T-helper 17 cell (primary cell): ENCODE results near the gene FGD4. TPM values are rescaled to one million over a fixed set of nuclear protein-coding genes. Genes with fewer than 3 reads are reported as not detected.

Experiments
- ATAC-seq: fragments of 150-1000 bp; cut with Tn5 transposase; 2 replicates; pipeline ENCODE4 v1.10.0; 2021; ENCODE audit warnings: mild to moderate bottlenecking, moderate library complexity
- DNase-seq, 3 donors: peaks; one replicate each; pipeline versions ENCODE4 v3.0.0 to v3.0.0-alpha.2; 2020 to 2021
- H3K9me3 ChIP-seq: one replicate; pipeline ENCODE4 v1.7.0; 2013; ENCODE audit warnings: low read length, mild to moderate bottlenecking; ENCODE audit not compliant: control insufficient read depth, poor library complexity, severe bottlenecking
- H3K27ac Mint-ChIP-seq: one replicate; pipeline ENCODE4 v1.8.0; 2022; ENCODE audit warnings: mild to moderate bottlenecking, moderate library complexity, mixed read lengths
- H3K27me3 Mint-ChIP-seq: one replicate; pipeline ENCODE4 v1.8.0; 2022; ENCODE audit warnings: mixed read lengths
- H3K36me3 Mint-ChIP-seq: one replicate; pipeline ENCODE4 v1.8.0; 2022; ENCODE audit warnings: low read depth, mixed read lengths
- H3K4me1 Mint-ChIP-seq: one replicate; pipeline ENCODE4 v1.8.0; 2022; ENCODE audit warnings: mild to moderate bottlenecking, mixed read lengths
- H3K4me3 Mint-ChIP-seq: one replicate; pipeline ENCODE4 v1.8.0; 2022; ENCODE audit warnings: mild to moderate bottlenecking, moderate library complexity, mixed read lengths
- total RNA-seq, 4 donors: library from RNA in 2 of 4; stranded (reverse) in 2 of 4; gene quantifications; one replicate each; pipeline ENCODE4 v1.2.3 and lab custom pipeline; 2022 to 2026

FGD4 gene
- total RNA-seq, 2 donors from 2014 or later, result 0.91 to 0.94 TPM

GRCh38 chr12:32533971-32534590, 134.7 kb downstream of the FGD4 start:
- no peaks in the 10 kb centered on the region for H3K9me3 ChIP-seq
- DNase-seq (no peak), ATAC-seq (no peak)
- Mint-ChIP-seq H3K4me1 (peaks cover 14% of the 10 kb centered on the region), H3K36me3 (peaks cover 4% of the 10 kb centered on the region), H3K27ac (no peak overlapping the region), H3K4me3 (no peak overlapping the region), H3K27me3 (peaks cover 28% of the 10 kb centered on the region)

GRCh38 chr12:32534698-32535097, 135.3 kb downstream of the FGD4 start:
- Mint-ChIP-seq H3K27ac (no peak overlapping the region), H3K4me1 (peaks cover 14% of the 10 kb centered on the region), H3K27me3 (peaks cover 28% of the 10 kb centered on the region), H3K36me3 (peaks cover 4% of the 10 kb centered on the region), H3K4me3 (peak overlapping the region; percentile 25)
- ATAC-seq, result no peak
- DNase-seq, result no peak
- H3K9me3 ChIP-seq, result no peaks in the 10 kb centered on the region

- ATAC-seq (peak; percentile 45), DNase-seq (no peak)
- Mint-ChIP-seq H3K36me3 (peaks cover 4% of the 10 kb centered on the region), H3K27me3 (peaks cover 33% of the 10 kb centered on the region), H3K4me3 (peak overlapping the region; percentile 25), H3K4me1 (peaks cover 14% of the 10 kb centered on the region), H3K27ac (no peak overlapping the region)
- no peaks in the 10 kb centered on the region for H3K9me3 ChIP-seq
Measured at GRCh38 chr12:32535288-32535999, 136.1 kb downstream of the FGD4 start.

GRCh38 chr12:32536000-32536345, 136.6 kb downstream of the FGD4 start:
- H3K4me1 Mint-ChIP-seq, result peaks cover 14% of the 10 kb centered on the region
- no peak for DNase-seq
- peaks cover 36% of the 10 kb centered on the region for H3K27me3 Mint-ChIP-seq
- ATAC-seq, result no peak
- no peak overlapping the region for H3K4me3 Mint-ChIP-seq
- no peaks in the 10 kb centered on the region for H3K9me3 ChIP-seq
- peaks cover 4% of the 10 kb centered on the region for H3K36me3 Mint-ChIP-seq
- no peak overlapping the region for H3K27ac Mint-ChIP-seq

- no peak for DNase-seq
- no peak overlapping the region for H3K4me3 Mint-ChIP-seq
- H3K27me3 Mint-ChIP-seq, result peaks cover 41% of the 10 kb centered on the region
Measured at GRCh38 chr12:32541754-32542374, 142.5 kb downstream of the FGD4 start.

GRCh38 chr12:32542428-32543229, 143.3 kb downstream of the FGD4 start:
- DNase-seq, result no peak
- no peak for ATAC-seq
- H3K9me3 ChIP-seq, result no peaks in the 10 kb centered on the region
- Mint-ChIP-seq H3K4me1 (no peaks in the 10 kb centered on the region), H3K27me3 (peaks cover 34% of the 10 kb centered on the region), H3K27ac (no peak overlapping the region), H3K4me3 (no peak overlapping the region), H3K36me3 (no peaks in the 10 kb centered on the region)

More at GRCh38 chr12:32541754-32542374, 142.5 kb downstream of the FGD4 start:
- no peak for ATAC-seq
- Mint-ChIP-seq H3K27ac (no peak overlapping the region), H3K36me3 (peaks cover 4% of the 10 kb centered on the region), H3K4me1 (peaks cover 7% of the 10 kb centered on the region)
- no peaks in the 10 kb centered on the region for H3K9me3 ChIP-seq

- H3K36me3 Mint-ChIP-seq, result no peaks in the 10 kb centered on the region
- no peak for ATAC-seq
- H3K27me3 Mint-ChIP-seq, result peaks cover 36% of the 10 kb centered on the region
- no peak for DNase-seq
- H3K27ac Mint-ChIP-seq, result no peak overlapping the region
- peaks cover 2% of the 10 kb centered on the region for H3K4me1 Mint-ChIP-seq
- H3K4me3 Mint-ChIP-seq, result no peak overlapping the region
- no peaks in the 10 kb centered on the region for H3K9me3 ChIP-seq
Measured at GRCh38 chr12:32544893-32545292, 145.5 kb downstream of the FGD4 start.

- Mint-ChIP-seq H3K4me3 (no peak overlapping the region), H3K27me3 (peaks cover 33% of the 10 kb centered on the region), H3K4me1 (peaks cover 2% of the 10 kb centered on the region), H3K36me3 (no peaks in the 10 kb centered on the region), H3K27ac (no peak overlapping the region)
- no peaks in the 10 kb centered on the region for H3K9me3 ChIP-seq
- ATAC-seq, result no peak
- DNase-seq, result no peak
Measured at GRCh38 chr12:32545413-32545980, 146.1 kb downstream of the FGD4 start.

GRCh38 chr12:32546272-32546671, 146.9 kb downstream of the FGD4 start:
- H3K36me3 Mint-ChIP-seq, result no peaks in the 10 kb centered on the region
- H3K27me3 Mint-ChIP-seq, result peaks cover 30% of the 10 kb centered on the region
- DNase-seq (no peak), ATAC-seq (no peak)
- no peak overlapping the region for H3K4me3 Mint-ChIP-seq
- H3K27ac Mint-ChIP-seq, result no peak overlapping the region
- peaks cover 2% of the 10 kb centered on the region for H3K4me1 Mint-ChIP-seq
- no peaks in the 10 kb centered on the region for H3K9me3 ChIP-seq

GRCh38 chr12:32548691-32549281, 149.4 kb downstream of the FGD4 start:
- H3K27me3 Mint-ChIP-seq, result peaks cover 17% of the 10 kb centered on the region
- no peak overlapping the region for H3K4me3 Mint-ChIP-seq
- no peaks in the 10 kb centered on the region for H3K9me3 ChIP-seq
- ATAC-seq, result no peak
- H3K4me1 Mint-ChIP-seq, result peaks cover 2% of the 10 kb centered on the region
- H3K36me3 Mint-ChIP-seq, result no peaks in the 10 kb centered on the region
- no peak overlapping the region for H3K27ac Mint-ChIP-seq
- DNase-seq, result no peak

GRCh38 chr12:32549675-32550079, 150.3 kb downstream of the FGD4 start:
- Mint-ChIP-seq H3K27me3 (peaks cover 18% of the 10 kb centered on the region), H3K27ac (no peak overlapping the region), H3K36me3 (no peaks in the 10 kb centered on the region), H3K4me3 (no peak overlapping the region), H3K4me1 (peaks cover 2% of the 10 kb centered on the region)
- ATAC-seq (no peak), DNase-seq (no peak)
- no peaks in the 10 kb centered on the region for H3K9me3 ChIP-seq

GRCh38 chr12:32551058-32551457, 151.7 kb downstream of the FGD4 start:
- Mint-ChIP-seq H3K36me3 (no peaks in the 10 kb centered on the region), H3K4me1 (peaks cover 2% of the 10 kb centered on the region), H3K27ac (no peak overlapping the region), H3K4me3 (no peak overlapping the region), H3K27me3 (peaks cover 25% of the 10 kb centered on the region)
- DNase-seq (no peak), ATAC-seq (no peak)
- no peaks in the 10 kb centered on the region for H3K9me3 ChIP-seq
